Spinal cord (tissue), 10 donors: ENCODE data around the gene ZNF407. TPM values are rescaled to one million over a fixed set of nuclear protein-coding genes. Genes with fewer than 3 reads are reported as not detected.
A peak's percentile ranks its signal among the peaks of the same experiment; 100 is the strongest.

Experiments used
- DNase-seq, 6 donors: peaks; one replicate each; pipeline versions ENCODE4 v3.0.0 to v3.0.0-alpha.2; 2013 to 2015; ENCODE audit warnings: low spot score in 6 of 6, low read depth in 4 of 6
- H3K27ac ChIP-seq: one replicate; pipeline ENCODE4 v1.5.1; 2013; ENCODE audit warnings: low read depth, low read length, control low read depth
- H3K27me3 ChIP-seq: one replicate; pipeline ENCODE4 v1.6.1; 2013; ENCODE audit warnings: low read length; ENCODE audit not compliant: control insufficient read depth, insufficient read depth
- H3K36me3 ChIP-seq: one replicate; pipeline ENCODE4 v1.6.1; 2013; ENCODE audit warnings: low read length; ENCODE audit not compliant: control insufficient read depth, insufficient read depth
- H3K4me1 ChIP-seq: one replicate; pipeline ENCODE4 v1.6.1; 2013; ENCODE audit warnings: low read length; ENCODE audit not compliant: control insufficient read depth, insufficient read depth
- H3K4me3 ChIP-seq: one replicate; pipeline ENCODE4 v1.5.1; 2013; ENCODE audit warnings: low read depth, low read length, control low read depth
- H3K9me3 ChIP-seq: one replicate; pipeline ENCODE4 v1.6.1; 2013; ENCODE audit warnings: low read length; ENCODE audit not compliant: control insufficient read depth, insufficient read depth
- WGBS: methylation state at CpG from one replicate; pipeline ENCODE4 v1.1.5; 2013; ENCODE audit warnings: missing lambda C conversion rate; ENCODE audit not compliant: insufficient coverage; 5-methylcytosine and 5-hydroxymethylcytosine counted together
- polyA plus RNA-seq, 2 donors: library from polyadenylated mRNA; unstranded; fragments of 120-200 nt; gene quantifications; one replicate each; pipeline ENCODE4 v1.2.1, GENCODE V29; 2013; ENCODE audit not compliant: insufficient read length in 2 of 2
- total RNA-seq, 2 donors: library from RNA; depleted of rRNA in 1 of 2; stranded (reverse); fragments of 120-200 nt in 1 of 2; fragments of >200 nt in 1 of 2; gene quantifications; one replicate each; pipeline versions ENCODE4 v1.2.3 to v1.2.4, GENCODE V29; 2013 to 2014
- donor health status: healthy.

The ZNF407 gene
- total and polyA plus RNA-seq, 4 donors = 7.9 to 22.8 (median 13.2) TPM

- 94% methylated on average over 4 of the region's 5 CpGs for WGBS
- no peak for DNase-seq
- Histone ChIP-seq H3K4me1 (no peaks in the 10 kb centered on the region), H3K27me3 (no peaks in the 10 kb centered on the region), H3K36me3 (no peaks in the 10 kb centered on the region), H3K27ac (no peak overlapping the region), H3K4me3 (no peak overlapping the region), H3K9me3 (no peaks in the 10 kb centered on the region)
Measured at GRCh38 chr18:74728586-74728985, 130.9 kb downstream of the ZNF407 start.

- H3K27me3 ChIP-seq = no peaks in the 10 kb centered on the region
- no peak overlapping the region for H3K4me3 ChIP-seq
- WGBS = no CpG with 5 or more reads among the region's 5 CpGs
- H3K36me3 ChIP-seq = no peaks in the 10 kb centered on the region
- DNase-seq = no peak
- no peaks in the 10 kb centered on the region for H3K4me1 ChIP-seq
- H3K9me3 ChIP-seq = no peaks in the 10 kb centered on the region
- no peak overlapping the region for H3K27ac ChIP-seq
Measured at GRCh38 chr18:74731097-74731496, 133.4 kb downstream of the ZNF407 start.

DNA sequence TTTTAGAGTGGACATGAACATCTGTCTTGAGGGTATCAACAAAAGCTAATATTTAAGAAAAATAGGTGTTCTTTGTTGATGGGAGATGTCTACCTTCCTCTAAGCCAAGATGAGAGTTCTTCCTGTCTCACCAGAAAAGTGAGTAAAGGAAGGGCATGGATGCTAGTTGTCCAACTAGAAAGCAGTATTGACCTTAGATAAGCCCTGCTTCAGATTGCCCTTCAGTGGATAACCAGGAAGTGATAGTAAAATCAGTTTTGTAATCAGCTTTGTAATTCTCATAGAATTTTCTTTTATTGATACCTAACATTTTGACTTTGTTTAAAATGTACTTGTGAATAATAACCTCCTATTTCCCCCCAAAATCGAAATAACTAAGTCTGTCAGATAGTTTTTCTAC, 134.7 kb downstream of the ZNF407 start:
- no peaks in the 10 kb centered on the region for H3K36me3 ChIP-seq
- no peaks in the 10 kb centered on the region for H3K27me3 ChIP-seq
- H3K9me3 ChIP-seq = no peaks in the 10 kb centered on the region
- H3K4me1 ChIP-seq = no peaks in the 10 kb centered on the region
- no peak for DNase-seq
- H3K27ac ChIP-seq = no peak overlapping the region
- no peak overlapping the region for H3K4me3 ChIP-seq
- no CpG with 5 or more reads among the region's 1 CpG for WGBS

GRCh38 chr18:74733598-74733997, 135.9 kb downstream of the ZNF407 start:
- Histone ChIP-seq H3K27me3 (no peaks in the 10 kb centered on the region), H3K4me1 (no peaks in the 10 kb centered on the region), H3K9me3 (no peaks in the 10 kb centered on the region), H3K27ac (no peak overlapping the region), H3K36me3 (no peaks in the 10 kb centered on the region), H3K4me3 (no peak overlapping the region)
- 70% methylated on average over 2 of the region's 3 CpGs for WGBS
- DNase-seq = no peak

DNA sequence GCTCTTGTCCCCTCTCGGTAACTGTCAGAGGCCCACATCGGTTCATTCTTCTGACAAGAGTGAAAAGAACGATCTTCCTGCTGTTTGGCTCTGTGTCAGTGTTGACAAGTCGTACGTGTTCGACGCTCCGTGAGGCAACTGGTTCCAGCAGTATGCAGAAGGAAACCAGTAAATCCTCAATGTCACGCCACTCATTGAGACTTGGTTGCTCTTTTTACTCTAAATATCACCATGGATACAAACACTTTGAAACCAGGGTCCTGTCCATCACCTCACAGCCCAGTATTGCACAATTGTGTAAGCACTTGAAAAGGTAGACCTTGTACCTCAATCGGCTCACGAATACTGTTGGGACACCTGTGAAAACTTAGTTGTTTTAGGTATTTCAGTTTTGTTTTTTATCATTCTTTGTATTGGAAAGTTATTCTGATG, 136.4 kb downstream of the ZNF407 start:
- WGBS = 40% methylated on average over 5 of the region's 11 CpGs
- H3K4me1 ChIP-seq = no peaks in the 10 kb centered on the region
- no peak overlapping the region for H3K27ac ChIP-seq
- H3K27me3 ChIP-seq = no peaks in the 10 kb centered on the region
- no peak for DNase-seq
- H3K36me3 ChIP-seq = no peaks in the 10 kb centered on the region
- no peaks in the 10 kb centered on the region for H3K9me3 ChIP-seq
- no peak overlapping the region for H3K4me3 ChIP-seq

GRCh38 chr18:74739926-74740325, 142.3 kb downstream of the ZNF407 start:
- Histone ChIP-seq H3K36me3 (no peaks in the 10 kb centered on the region), H3K4me1 (no peaks in the 10 kb centered on the region), H3K27me3 (no peaks in the 10 kb centered on the region), H3K27ac (no peak overlapping the region), H3K4me3 (no peak overlapping the region), H3K9me3 (no peaks in the 10 kb centered on the region)
- DNase-seq = no peak
- WGBS = 70% methylated on average over 5 of the region's 5 CpGs

DNA sequence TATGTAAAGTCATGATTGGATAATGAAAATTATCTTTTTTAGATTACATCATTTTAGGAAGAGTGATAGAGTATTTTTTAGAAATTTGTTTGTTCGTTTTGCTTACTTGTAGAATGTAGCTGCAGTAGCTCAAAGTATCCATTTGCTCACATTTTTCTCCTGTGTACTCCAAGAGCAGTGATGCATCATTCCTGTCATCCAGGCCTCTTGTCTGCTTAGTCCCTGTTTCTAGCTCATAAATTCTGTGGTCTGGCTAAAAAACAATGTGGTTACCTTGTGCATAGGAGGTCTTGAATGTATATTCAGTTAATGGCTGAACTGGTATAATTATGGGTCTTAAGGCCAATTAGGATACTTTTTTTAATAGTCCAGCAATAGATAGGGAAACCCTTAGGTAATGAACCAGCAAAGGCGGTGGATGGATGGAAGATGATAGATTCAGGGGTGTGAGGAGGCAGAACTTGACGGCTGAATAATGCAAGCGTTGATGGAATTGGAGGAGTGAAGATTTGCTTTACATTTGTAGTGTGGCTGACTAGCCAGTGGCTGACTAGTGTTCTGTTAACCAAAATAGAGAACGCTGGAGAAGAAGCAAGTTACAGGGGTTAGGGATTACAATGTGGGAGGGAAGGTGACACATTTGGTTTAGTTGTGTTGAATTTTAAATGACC, 145.0 kb downstream of the ZNF407 start:
- WGBS = 72% methylated on average over 3 of the region's 5 CpGs
- H3K27me3 ChIP-seq = no peaks in the 10 kb centered on the region
- no peaks in the 10 kb centered on the region for H3K9me3 ChIP-seq
- no peak overlapping the region for H3K4me3 ChIP-seq
- peak in 1 of 6 donors; percentile 34 for DNase-seq
- no peak overlapping the region for H3K27ac ChIP-seq
- H3K36me3 ChIP-seq = no peaks in the 10 kb centered on the region
- no peaks in the 10 kb centered on the region for H3K4me1 ChIP-seq

- 82% methylated on average over 5 of the region's 10 CpGs for WGBS
- no peaks in the 10 kb centered on the region for H3K4me1 ChIP-seq
- H3K27me3 ChIP-seq = no peaks in the 10 kb centered on the region
- no peak overlapping the region for H3K27ac ChIP-seq
- no peak overlapping the region for H3K4me3 ChIP-seq
- no peaks in the 10 kb centered on the region for H3K36me3 ChIP-seq
- peak in 1 of 6 donors; percentile 69 for DNase-seq
- no peaks in the 10 kb centered on the region for H3K9me3 ChIP-seq
Measured at GRCh38 chr18:74745633-74746403, 148.1 kb downstream of the ZNF407 start.

- WGBS = 59% methylated on average over 4 of the region's 4 CpGs
- H3K4me3 ChIP-seq = no peak overlapping the region
- no peaks in the 10 kb centered on the region for H3K9me3 ChIP-seq
- no peaks in the 10 kb centered on the region for H3K36me3 ChIP-seq
- H3K4me1 ChIP-seq = no peaks in the 10 kb centered on the region
- DNase-seq = peak in 1 of 6 donors; percentile 84
- no peaks in the 10 kb centered on the region for H3K27me3 ChIP-seq
- no peak overlapping the region for H3K27ac ChIP-seq
Measured at GRCh38 chr18:74748809-74749208, 151.1 kb downstream of the ZNF407 start.

DNA sequence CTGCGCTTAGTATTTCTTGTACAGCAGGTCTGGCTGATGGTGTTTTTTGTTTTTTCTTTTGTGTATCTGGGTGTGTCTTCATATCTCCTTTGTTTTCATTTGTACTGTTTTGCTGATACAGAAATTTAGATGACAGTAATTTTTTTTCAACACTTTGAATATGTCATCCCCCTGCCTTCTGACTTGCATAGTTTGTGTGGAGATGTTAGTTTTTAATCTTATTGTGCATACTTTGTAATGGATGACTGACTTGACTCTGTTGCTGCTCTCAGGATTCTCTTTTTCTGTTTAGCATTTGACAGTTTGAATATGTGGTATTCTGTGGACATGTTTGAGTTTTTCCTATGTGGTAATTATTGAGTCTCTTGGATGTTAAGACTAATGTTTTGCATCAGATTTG, 161.3 kb downstream of the ZNF407 start:
- WGBS = no CpG with 5 or more reads among the region's 1 CpG

More for the DNA sequence above, 161.3 kb downstream of the ZNF407 start:
- no peak overlapping the region for H3K27ac ChIP-seq
- no peaks in the 10 kb centered on the region for H3K9me3 ChIP-seq
- H3K36me3 ChIP-seq = no peaks in the 10 kb centered on the region
- no peaks in the 10 kb centered on the region for H3K4me1 ChIP-seq
- H3K4me3 ChIP-seq = no peak overlapping the region
- no peaks in the 10 kb centered on the region for H3K27me3 ChIP-seq
- no peak for DNase-seq
